SK-N-SH treated with all-trans-retinoic acid at 6 μM for 48 hours (cell line): ENCODE results near the gene PRKACA.

Experiments used
- ATAC-seq: fragments of 200-7000 bp; cut with Tn5 transposase; 3 replicates; pipeline ENCODE4 v1.9.1; 2020; ENCODE audit warnings: mild to moderate bottlenecking, moderate library complexity
- CSDC2 ChIP-seq: fragments of 250-450 bp; sonication (Bioruptor Pico); IDR thresholded peaks from 2 replicates; pipeline ENCODE4 v1.5.0; 2020; ENCODE audit warnings: mild to moderate bottlenecking, moderate library complexity
- ESRRG ChIP-seq: fragments of 250-450 bp; sonication (Bioruptor Pico); IDR thresholded peaks from 2 replicates; pipeline ENCODE4 v1.6.1; 2021; ENCODE audit warnings: mild to moderate bottlenecking
- GLIS3 ChIP-seq: fragments of 250-450 bp; sonication (Bioruptor Pico); IDR thresholded peaks from 2 replicates; pipeline ENCODE4 v1.5.0; 2020; ENCODE audit warnings: mild to moderate bottlenecking, moderate library complexity
- OSR1 ChIP-seq: fragments of 250-450 bp; sonication (Bioruptor Pico); IDR thresholded peaks from 2 replicates; pipeline ENCODE4 v1.8.0; 2022; ENCODE audit warnings: moderate library complexity, mild to moderate bottlenecking, inconsistent platforms
- RARB ChIP-seq: fragments of 250-450 bp; sonication (Bioruptor Pico); IDR thresholded peaks from 2 replicates; pipeline ENCODE4 v1.8.0; 2021; ENCODE audit warnings: mild to moderate bottlenecking, moderate library complexity
- SNAI2 ChIP-seq: fragments of 250-450 bp; sonication (Bioruptor Pico); IDR thresholded peaks from 2 replicates; pipeline ENCODE4 v1.5.0; 2020; ENCODE audit warnings: mild to moderate bottlenecking, moderate library complexity
- TCF4 ChIP-seq: fragments of 250-450 bp; sonication (Bioruptor Pico); IDR thresholded peaks from 2 replicates; pipeline ENCODE4 v1.8.0; 2021; ENCODE audit warnings: mild to moderate bottlenecking, moderate library complexity, borderline replicate concordance
- TOX ChIP-seq: fragments of 250-450 bp; sonication (Bioruptor Pico); IDR thresholded peaks from 2 replicates; pipeline ENCODE4 v1.8.0; 2021; ENCODE audit warnings: mild to moderate bottlenecking, moderate library complexity, borderline replicate concordance
- ZC3H10 ChIP-seq: fragments of 250-450 bp; sonication (Bioruptor Pico); IDR thresholded peaks from 2 replicates; pipeline ENCODE4 v1.5.1; 2021; ENCODE audit warnings: mild to moderate bottlenecking, moderate library complexity
- ZFP3 ChIP-seq: fragments of 250-450 bp; sonication (Bioruptor Pico); IDR thresholded peaks from 2 replicates; pipeline ENCODE4 v1.5.0; 2020; ENCODE audit warnings: mild to moderate bottlenecking, moderate library complexity
- ZFP30 ChIP-seq: fragments of 450-650 bp; formaldehyde crosslinking; IDR thresholded peaks from 2 replicates; pipeline ENCODE4 v1.5.0; 2022; ENCODE audit warnings: mild to moderate bottlenecking, moderate library complexity
- ZNF70 ChIP-seq: fragments of 450-650 bp; formaldehyde crosslinking; IDR thresholded peaks from 2 replicates; pipeline ENCODE4 v1.5.0; 2020; ENCODE audit warnings: mild to moderate bottlenecking, moderate library complexity
- ZNF8 ChIP-seq: fragments of 450-650 bp; formaldehyde crosslinking; IDR thresholded peaks from 2 replicates; pipeline ENCODE4 v1.5.0; 2020; ENCODE audit warnings: mild to moderate bottlenecking, moderate library complexity
- TF ChIP-seq, protein P1 (sequence below): fragments of 250-450 bp; sonication (Bioruptor Pico); IDR thresholded peaks from 2 replicates; pipeline ENCODE4 v1.8.0; 2021; ENCODE audit warnings: low read depth, mild to moderate bottlenecking, moderate library complexity, borderline replicate concordance
- TF ChIP-seq, protein P2 (sequence below): fragments of 250-450 bp; sonication (Bioruptor Pico); IDR thresholded peaks from 2 replicates; pipeline ENCODE4 v1.5.0; 2020; ENCODE audit warnings: mild to moderate bottlenecking, moderate library complexity
- TF ChIP-seq, protein P3 (sequence below): fragments of 250-450 bp; sonication (Bioruptor Pico); IDR thresholded peaks from 2 replicates; pipeline ENCODE4 v1.5.1; 2020; ENCODE audit warnings: low read depth, mild to moderate bottlenecking, moderate library complexity
- TF ChIP-seq, protein P4 (sequence below): fragments of 250-450 bp; sonication (Bioruptor Pico); IDR thresholded peaks from 2 replicates; pipeline ENCODE4 v1.5.1; 2021; ENCODE audit warnings: mild to moderate bottlenecking, moderate library complexity
- TF ChIP-seq, protein P5 (sequence below): fragments of 250-450 bp; sonication (Bioruptor Pico); IDR thresholded peaks from 2 replicates; pipeline ENCODE4 v1.8.0; 2020; ENCODE audit warnings: mild to moderate bottlenecking, moderate library complexity, borderline replicate concordance

The PRKACA gene

DNA sequence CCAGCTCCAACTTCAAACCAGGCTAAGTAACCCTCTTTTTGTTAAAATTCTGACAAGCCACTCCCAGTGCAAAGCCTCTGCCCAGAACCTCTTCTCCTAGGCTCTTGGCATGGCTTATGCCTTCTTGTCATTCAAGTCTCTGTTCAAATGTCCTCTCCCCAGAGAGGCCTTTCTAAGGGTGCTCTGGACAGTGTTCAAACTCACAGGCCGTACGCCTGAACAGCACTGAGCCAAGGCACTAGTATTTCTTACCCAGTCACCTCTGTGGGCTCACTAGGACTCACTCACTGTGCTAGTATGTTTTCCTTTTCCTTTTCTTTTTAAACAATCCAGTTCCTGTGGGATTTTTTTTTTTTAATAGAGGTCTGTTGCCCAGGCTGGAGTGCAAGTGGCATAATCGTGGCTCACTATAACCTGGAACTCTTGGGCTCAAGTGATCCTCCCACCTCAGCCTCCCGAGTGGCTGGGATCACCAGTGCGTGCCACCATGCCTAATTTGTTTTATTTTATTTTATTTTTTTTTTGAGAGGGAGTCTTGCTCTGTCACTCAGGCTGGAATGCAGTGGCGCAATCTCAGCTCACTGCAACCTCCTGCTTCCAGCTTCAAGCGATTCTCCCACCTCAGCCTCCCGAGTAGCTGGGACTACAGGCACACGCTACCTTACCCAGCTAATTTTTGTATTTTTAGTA lies 21.2 kb upstream of the PRKACA start (continued):
- TF ChIP-seq, protein P1, sequence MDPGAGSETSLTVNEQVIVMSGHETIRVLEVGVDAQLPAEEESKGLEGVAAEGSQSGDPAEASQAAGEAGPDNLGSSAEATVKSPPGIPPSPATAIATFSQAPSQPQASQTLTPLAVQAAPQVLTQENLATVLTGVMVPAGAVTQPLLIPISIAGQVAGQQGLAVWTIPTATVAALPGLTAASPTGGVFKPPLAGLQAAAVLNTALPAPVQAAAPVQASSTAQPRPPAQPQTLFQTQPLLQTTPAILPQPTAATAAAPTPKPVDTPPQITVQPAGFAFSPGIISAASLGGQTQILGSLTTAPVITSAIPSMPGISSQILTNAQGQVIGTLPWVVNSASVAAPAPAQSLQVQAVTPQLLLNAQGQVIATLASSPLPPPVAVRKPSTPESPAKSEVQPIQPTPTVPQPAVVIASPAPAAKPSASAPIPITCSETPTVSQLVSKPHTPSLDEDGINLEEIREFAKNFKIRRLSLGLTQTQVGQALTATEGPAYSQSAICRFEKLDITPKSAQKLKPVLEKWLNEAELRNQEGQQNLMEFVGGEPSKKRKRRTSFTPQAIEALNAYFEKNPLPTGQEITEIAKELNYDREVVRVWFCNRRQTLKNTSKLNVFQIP (CRISPR knock-in tag) = no peak
- TF ChIP-seq, protein P2, sequence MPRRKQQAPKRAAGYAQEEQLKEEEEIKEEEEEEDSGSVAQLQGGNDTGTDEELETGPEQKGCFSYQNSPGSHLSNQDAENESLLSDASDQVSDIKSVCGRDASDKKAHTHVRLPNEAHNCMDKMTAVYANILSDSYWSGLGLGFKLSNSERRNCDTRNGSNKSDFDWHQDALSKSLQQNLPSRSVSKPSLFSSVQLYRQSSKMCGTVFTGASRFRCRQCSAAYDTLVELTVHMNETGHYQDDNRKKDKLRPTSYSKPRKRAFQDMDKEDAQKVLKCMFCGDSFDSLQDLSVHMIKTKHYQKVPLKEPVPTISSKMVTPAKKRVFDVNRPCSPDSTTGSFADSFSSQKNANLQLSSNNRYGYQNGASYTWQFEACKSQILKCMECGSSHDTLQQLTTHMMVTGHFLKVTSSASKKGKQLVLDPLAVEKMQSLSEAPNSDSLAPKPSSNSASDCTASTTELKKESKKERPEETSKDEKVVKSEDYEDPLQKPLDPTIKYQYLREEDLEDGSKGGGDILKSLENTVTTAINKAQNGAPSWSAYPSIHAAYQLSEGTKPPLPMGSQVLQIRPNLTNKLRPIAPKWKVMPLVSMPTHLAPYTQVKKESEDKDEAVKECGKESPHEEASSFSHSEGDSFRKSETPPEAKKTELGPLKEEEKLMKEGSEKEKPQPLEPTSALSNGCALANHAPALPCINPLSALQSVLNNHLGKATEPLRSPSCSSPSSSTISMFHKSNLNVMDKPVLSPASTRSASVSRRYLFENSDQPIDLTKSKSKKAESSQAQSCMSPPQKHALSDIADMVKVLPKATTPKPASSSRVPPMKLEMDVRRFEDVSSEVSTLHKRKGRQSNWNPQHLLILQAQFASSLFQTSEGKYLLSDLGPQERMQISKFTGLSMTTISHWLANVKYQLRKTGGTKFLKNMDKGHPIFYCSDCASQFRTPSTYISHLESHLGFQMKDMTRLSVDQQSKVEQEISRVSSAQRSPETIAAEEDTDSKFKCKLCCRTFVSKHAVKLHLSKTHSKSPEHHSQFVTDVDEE (CRISPR knock-in tag) = no peak
- no peak for TF ChIP-seq OSR1 (CRISPR knock-in tag)

DNA sequence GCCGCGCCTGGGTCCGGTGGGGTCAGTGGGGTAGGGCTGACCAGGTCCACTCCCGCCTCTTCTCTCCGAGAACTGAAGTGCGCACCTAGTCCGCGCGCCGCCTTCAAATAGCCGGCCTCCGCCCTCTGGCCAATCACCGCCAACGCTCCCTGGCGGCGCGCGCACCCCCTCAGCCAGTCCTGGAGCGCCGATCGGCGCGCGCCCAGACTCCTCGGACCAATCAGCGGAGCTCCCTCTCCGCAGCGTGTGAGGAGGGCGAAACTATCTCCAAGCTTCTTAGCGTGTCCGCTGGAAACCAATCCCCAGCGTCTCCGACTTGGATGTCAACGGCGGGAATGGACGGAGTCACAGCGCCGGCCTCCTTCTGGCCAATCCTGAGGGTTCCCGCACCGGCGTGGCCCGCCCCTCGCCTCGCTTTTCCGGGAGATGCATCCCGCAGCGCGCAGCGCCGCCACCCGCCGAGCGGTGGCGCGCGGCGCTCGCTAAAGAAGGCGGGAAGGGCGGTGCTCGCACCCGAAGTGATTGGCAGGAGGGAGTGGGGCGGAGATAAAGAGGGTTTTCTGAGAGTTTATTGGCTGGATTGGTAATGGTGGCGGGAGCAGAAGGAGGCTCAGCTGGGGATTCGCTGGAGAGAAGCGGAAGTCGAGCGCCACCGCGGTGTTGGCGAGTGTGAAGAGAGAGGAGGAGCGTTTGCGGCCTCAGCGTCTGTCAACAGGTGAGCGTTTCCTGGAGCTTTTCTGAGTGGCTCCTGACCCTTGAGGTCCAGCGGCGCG lies 19.1 kb upstream of the PRKACA start, which contains the start of gene ASF1B:
ASF1B (minus strand) TSS at position 81 of the 773 bp plus-strand sequence. CDS start 133 bp downstream, outside the sequence.
- ATAC-seq = peak; percentile 95
- TF ChIP-seq CSDC2 (no peak), ZNF8 (CRISPR knock-in tag) (no peak), TCF4 (CRISPR knock-in tag) (no peak), RARB (CRISPR knock-in tag) (no peak), TOX (no peak), ZFP30 (CRISPR knock-in tag) (no peak), GLIS3 (CRISPR knock-in tag) (no peak), ZFP3 (CRISPR knock-in tag) (no peak), ZNF70 (CRISPR knock-in tag) (no peak), ESRRG (CRISPR knock-in tag) (no peak), ZC3H10 (CRISPR knock-in tag) (no peak), SNAI2 (CRISPR knock-in tag) (no peak)
- TF ChIP-seq, protein P1 (CRISPR knock-in tag) = no peak
- TF ChIP-seq, protein P2 (CRISPR knock-in tag) = no peak
- TF ChIP-seq, protein P3, sequence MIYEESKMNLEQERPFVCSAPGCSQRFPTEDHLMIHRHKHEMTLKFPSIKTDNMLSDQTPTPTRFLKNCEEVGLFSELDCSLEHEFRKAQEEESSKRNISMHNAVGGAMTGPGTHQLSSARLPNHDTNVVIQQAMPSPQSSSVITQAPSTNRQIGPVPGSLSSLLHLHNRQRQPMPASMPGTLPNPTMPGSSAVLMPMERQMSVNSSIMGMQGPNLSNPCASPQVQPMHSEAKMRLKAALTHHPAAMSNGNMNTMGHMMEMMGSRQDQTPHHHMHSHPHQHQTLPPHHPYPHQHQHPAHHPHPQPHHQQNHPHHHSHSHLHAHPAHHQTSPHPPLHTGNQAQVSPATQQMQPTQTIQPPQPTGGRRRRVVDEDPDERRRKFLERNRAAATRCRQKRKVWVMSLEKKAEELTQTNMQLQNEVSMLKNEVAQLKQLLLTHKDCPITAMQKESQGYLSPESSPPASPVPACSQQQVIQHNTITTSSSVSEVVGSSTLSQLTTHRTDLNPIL (CRISPR knock-in tag) = no peak
- TF ChIP-seq, protein P4, sequence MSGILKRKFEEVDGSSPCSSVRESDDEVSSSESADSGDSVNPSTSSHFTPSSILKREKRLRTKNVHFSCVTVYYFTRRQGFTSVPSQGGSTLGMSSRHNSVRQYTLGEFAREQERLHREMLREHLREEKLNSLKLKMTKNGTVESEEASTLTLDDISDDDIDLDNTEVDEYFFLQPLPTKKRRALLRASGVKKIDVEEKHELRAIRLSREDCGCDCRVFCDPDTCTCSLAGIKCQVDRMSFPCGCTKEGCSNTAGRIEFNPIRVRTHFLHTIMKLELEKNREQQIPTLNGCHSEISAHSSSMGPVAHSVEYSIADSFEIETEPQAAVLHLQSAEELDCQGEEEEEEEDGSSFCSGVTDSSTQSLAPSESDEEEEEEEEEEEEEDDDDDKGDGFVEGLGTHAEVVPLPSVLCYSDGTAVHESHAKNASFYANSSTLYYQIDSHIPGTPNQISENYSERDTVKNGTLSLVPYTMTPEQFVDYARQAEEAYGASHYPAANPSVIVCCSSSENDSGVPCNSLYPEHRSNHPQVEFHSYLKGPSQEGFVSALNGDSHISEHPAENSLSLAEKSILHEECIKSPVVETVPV = no peak
- TF ChIP-seq, protein P5, sequence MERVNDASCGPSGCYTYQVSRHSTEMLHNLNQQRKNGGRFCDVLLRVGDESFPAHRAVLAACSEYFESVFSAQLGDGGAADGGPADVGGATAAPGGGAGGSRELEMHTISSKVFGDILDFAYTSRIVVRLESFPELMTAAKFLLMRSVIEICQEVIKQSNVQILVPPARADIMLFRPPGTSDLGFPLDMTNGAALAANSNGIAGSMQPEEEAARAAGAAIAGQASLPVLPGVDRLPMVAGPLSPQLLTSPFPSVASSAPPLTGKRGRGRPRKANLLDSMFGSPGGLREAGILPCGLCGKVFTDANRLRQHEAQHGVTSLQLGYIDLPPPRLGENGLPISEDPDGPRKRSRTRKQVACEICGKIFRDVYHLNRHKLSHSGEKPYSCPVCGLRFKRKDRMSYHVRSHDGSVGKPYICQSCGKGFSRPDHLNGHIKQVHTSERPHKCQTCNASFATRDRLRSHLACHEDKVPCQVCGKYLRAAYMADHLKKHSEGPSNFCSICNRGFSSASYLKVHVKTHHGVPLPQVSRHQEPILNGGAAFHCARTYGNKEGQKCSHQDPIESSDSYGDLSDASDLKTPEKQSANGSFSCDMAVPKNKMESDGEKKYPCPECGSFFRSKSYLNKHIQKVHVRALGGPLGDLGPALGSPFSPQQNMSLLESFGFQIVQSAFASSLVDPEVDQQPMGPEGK (CRISPR knock-in tag) = no peak
